ENCODE results near the gene DHRS11.

GRCh38 chr17:36609498-36609862 is 17.8 kb downstream of the DHRS11 start:
- TF ChIP-seq CTCF (IDR thresholded peaks at IDR 0.05), result peak; percentile 12; the same call in 1 of the 2 replicates
- no peak for TF ChIP-seq NR2C2 (CRISPR knock-in tag; IDR thresholded peaks at IDR 0.05)
- no peak for TF ChIP-seq ATF3 (CRISPR knock-in tag; conservative IDR thresholded peaks at IDR 0.05)
- TF ChIP-seq CBFB (CRISPR knock-in tag; IDR thresholded peaks at IDR 0.05; ENCODE audit: low read depth), result no peak
- no peak for TF ChIP-seq MAX (CRISPR knock-in tag; IDR thresholded peaks at IDR 0.05)
- no peak for TF ChIP-seq GABPB1 (CRISPR knock-in tag; IDR thresholded peaks at IDR 0.05)
- no peak for TF ChIP-seq FOXP1 (CRISPR knock-in tag; IDR thresholded peaks at IDR 0.05; ENCODE audit: borderline replicate concordance)
- TF ChIP-seq ZNF121 (CRISPR knock-in tag; IDR thresholded peaks at IDR 0.05), result no peak
- no peak for TF ChIP-seq E2F4 (CRISPR knock-in tag; IDR thresholded peaks at IDR 0.05; ENCODE audit: borderline replicate concordance, low read depth)
- TF ChIP-seq STAT6 (CRISPR knock-in tag; conservative IDR thresholded peaks at IDR 0.05; ENCODE audit: low read depth), result no peak

All from WTC11 (cell line).